ENCODE results near the gene ADAM10. TPM values are rescaled to one million over a fixed set of nuclear protein-coding genes. Genes with fewer than 3 reads are reported as not detected.
A peak's percentile ranks its signal among the peaks of the same experiment; 100 is the strongest.

ADAM10 gene
- total and polyA plus RNA-seq, 5 experiments from 2014 or later, result 96.4 to 150 (median 108) TPM

DNA sequence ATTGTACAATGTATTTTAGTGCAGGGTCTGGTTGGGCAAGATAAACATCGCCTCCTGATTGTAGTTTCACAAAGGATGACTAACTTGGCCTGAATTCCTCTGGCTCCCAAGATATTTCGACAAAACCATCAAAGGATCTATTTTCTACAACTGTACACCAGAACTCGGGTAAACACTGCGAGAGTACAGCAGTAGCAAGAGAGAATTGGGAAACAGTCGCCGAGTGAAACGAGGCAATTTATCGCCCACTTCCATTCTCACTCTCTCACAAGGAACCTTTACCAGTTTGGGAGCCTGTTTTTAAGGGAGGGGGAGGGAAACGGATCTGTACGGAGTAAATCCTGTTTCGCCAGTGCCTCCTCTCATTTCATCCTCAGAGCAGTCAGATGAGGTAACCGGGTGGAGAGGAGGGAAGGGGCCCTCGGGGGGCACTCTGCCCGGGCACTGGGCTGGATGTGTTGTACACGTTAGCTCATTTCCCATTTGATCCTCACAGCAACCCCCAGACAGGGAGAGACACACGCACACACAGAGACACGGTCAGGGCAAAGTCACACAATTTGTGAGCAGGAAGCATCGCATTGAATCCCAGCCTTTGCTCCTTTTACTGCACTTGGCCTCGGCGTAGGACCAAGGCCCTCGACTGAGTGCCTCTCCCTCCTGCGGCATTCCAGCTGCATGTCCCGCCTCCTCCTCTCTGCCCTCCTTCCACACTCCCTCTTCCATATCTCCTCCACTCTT, 197.6 kb downstream of the ADAM10 start:
- H3K27me3 Mint-ChIP-seq, result peaks cover 0 to 1% (median 0%) of the 10 kb centered on the region in 5 donors
- no peaks in the 10 kb centered on the region for H3K9me3 Mint-ChIP-seq
- H3K4me3 Mint-ChIP-seq, result peak overlapping the region in 6 of 10 donors; percentile 22 to 73 (median 50)
- H3K4me1 Mint-ChIP-seq, result peaks cover 9 to 25% (median 17%) of the 10 kb centered on the region in 4 donors
- peak in 1 of 10 donors; percentile 10 for DNase-seq
- peak overlapping the region in 8 of 10 donors; percentile 29 to 91 (median 56) for H3K27ac Mint-ChIP-seq
- POLR2A ChIA-PET, result no interaction called here
- H3K36me3 Mint-ChIP-seq, result peaks cover 0 to 2% (median 0%) of the 10 kb centered on the region in 3 donors
- ATAC-seq, result no peak

GRCh38 chr15:58551084-58551763, 198.3 kb downstream of the ADAM10 start:
- DNase-seq (peak in 1 of 10 donors; percentile 20), ATAC-seq (peak; percentile 27 to 46)
- Mint-ChIP-seq H3K4me3 (peak overlapping the region in 6 of 10 donors; percentile 15 to 73 (median 50)), H3K27me3 (peaks cover 0 to 1% (median 0%) of the 10 kb centered on the region in 5 donors), H3K4me1 (peaks cover 9 to 28% (median 18%) of the 10 kb centered on the region in 4 donors), H3K27ac (peak overlapping the region in 7 of 10 donors; percentile 35 to 91 (median 58)), H3K36me3 (peaks cover 0 to 2% (median 0%) of the 10 kb centered on the region in 3 donors), H3K9me3 (no peaks in the 10 kb centered on the region)
- POLR2A ChIA-PET, result no interaction called here

- POLR2A ChIA-PET, result no interaction called here
- no peak overlapping the region for H3K4me3 Mint-ChIP-seq
- H3K4me1 Mint-ChIP-seq, result peaks cover 13 to 41% (median 19%) of the 10 kb centered on the region in 4 donors
- DNase-seq, result no peak
- no peak for ATAC-seq
- peaks cover 0 to 1% (median 0%) of the 10 kb centered on the region in 5 donors for H3K27me3 Mint-ChIP-seq
- H3K9me3 Mint-ChIP-seq, result no peaks in the 10 kb centered on the region
- H3K36me3 Mint-ChIP-seq, result peaks cover 0 to 2% (median 0%) of the 10 kb centered on the region in 3 donors
- H3K27ac Mint-ChIP-seq, result no peak overlapping the region
Observed at GRCh38 chr15:58549785-58550074, 199.8 kb downstream of the ADAM10 start.

DNA sequence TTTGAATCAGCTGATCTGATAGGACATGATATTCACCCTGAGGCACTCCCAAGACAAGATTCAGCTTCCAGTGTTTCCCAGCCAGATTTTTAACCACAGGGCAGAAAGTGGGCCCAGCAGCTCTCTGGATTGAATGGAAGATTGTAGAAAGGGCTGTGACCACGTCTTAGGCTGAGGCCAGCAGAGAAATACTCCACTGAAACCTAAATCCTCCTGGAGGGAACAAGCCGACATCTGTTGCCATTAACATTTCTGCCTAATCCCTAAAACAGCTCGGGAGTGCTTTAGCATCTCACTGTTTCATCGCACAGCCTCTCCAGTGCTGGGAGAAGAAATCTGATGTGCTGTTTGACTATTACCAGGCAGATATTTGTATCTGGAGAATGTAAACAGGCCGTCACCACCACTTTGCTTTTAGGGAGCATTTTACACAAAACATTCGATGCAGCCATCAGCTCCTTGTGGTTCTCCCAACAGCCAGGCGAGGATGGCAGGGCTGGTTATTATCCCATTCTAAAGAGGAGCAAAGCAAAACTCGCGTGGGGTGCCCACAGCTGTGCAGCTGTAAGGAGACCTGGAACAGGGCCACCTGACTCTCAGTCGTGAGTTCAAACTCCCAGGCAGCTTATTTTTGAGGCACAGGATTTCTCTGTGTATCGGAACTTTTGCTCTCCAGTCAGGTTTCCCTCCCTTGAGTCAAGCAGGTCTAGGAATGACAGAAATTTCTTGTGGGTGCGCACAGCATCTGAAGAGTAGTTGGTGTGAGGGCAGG, 200.3 kb downstream of the ADAM10 start:
- Mint-ChIP-seq H3K4me1 (peaks cover 13 to 43% (median 19%) of the 10 kb centered on the region in 4 donors), H3K27me3 (peaks cover 0 to 1% (median 0%) of the 10 kb centered on the region in 5 donors), H3K36me3 (peaks cover 0 to 2% (median 0%) of the 10 kb centered on the region in 3 donors), H3K4me3 (no peak overlapping the region), H3K27ac (peak overlapping the region in 3 of 10 donors; percentile 6 to 47 (median 29)), H3K9me3 (no peaks in the 10 kb centered on the region)
- DNase-seq, result no peak
- ATAC-seq, result no peak
- POLR2A ChIA-PET, result no interaction called here

DNA sequence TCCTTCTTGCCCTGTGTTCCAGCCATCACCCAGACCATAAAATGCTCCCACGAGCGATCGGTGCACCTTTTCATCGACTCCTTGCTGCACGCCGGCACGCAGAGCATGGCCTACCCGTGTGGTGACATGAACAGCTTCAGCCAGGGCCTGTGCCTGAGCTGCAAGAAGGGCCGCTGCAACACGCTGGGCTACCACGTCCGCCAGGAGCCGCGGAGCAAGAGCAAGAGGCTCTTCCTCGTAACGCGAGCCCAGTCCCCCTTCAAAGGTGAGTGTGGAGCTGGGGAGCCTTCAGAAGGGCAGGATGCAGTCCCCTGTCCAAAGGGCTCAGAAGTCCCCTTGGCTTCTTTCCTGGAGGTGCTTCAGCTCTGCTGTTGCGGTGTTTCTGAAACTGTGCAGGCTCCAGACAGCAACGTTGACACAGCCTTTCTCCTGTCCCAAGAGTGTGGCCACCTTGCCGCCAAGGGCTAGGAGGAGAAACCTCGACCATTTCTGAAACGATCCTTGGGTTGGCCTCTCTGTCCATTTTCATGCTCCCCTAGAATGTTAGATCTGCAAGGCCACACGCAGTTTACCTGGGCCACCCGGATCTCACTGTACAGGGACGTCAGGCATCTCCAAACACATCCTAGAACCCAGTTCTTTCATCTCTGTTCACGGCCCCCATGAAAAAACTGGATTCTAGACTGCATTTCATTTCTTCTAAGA, 201.0 kb downstream of the ADAM10 start:
- ATAC-seq (no peak), DNase-seq (peak in 1 of 10 donors; percentile 6)
- Mint-ChIP-seq H3K27ac (peak overlapping the region in 3 of 10 donors; percentile 6 to 47 (median 14)), H3K9me3 (no peaks in the 10 kb centered on the region), H3K27me3 (peaks cover 0 to 1% (median 0%) of the 10 kb centered on the region in 5 donors), H3K36me3 (peaks cover 0 to 3% (median 0%) of the 10 kb centered on the region in 3 donors), H3K4me3 (no peak overlapping the region), H3K4me1 (peaks cover 14 to 41% (median 18%) of the 10 kb centered on the region in 4 donors)
- POLR2A ChIA-PET, result no interaction called here

DNA sequence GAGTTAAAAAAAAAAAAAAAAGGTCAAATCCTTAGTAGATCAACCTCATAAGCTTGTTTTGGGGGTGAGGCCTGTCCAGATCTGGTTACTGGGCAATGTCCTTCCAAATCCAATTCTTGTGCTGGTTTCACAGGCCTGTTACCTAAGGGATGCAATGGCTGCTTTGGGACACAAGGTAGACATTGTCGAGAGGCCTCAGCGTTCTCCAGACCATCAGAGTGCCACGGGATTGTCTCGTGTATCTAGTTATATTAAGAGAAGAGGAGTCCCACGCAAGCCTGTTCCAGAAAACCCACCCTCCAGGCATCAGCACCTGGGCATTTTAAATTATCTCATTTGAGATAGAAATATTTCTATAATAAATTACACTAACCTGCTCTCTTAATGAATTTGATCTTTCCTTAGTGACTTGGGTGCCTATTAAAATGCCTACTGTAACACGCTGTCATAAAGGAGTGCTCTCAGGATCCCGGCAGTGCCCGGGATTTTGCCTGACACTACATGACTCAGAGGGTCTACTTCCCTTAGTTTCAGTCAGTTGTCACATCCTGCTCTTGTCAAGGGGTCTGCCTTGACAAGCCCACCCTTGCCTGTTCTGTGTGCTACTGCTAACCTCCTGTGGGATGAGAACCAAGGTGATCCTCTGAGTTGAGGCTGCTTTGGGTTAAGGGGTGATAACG, 201.7 kb downstream of the ADAM10 start:
- Mint-ChIP-seq H3K4me1 (peaks cover 14 to 43% (median 19%) of the 10 kb centered on the region in 4 donors), H3K9me3 (no peaks in the 10 kb centered on the region), H3K4me3 (no peak overlapping the region), H3K36me3 (peaks cover 0 to 5% (median 0%) of the 10 kb centered on the region in 3 donors), H3K27ac (peak overlapping the region in 1 of 10 donors; percentile 14), H3K27me3 (peaks cover 0 to 1% (median 0%) of the 10 kb centered on the region in 5 donors)
- no peak for ATAC-seq
- POLR2A ChIA-PET, result no interaction called here
- no peak for DNase-seq

DNA sequence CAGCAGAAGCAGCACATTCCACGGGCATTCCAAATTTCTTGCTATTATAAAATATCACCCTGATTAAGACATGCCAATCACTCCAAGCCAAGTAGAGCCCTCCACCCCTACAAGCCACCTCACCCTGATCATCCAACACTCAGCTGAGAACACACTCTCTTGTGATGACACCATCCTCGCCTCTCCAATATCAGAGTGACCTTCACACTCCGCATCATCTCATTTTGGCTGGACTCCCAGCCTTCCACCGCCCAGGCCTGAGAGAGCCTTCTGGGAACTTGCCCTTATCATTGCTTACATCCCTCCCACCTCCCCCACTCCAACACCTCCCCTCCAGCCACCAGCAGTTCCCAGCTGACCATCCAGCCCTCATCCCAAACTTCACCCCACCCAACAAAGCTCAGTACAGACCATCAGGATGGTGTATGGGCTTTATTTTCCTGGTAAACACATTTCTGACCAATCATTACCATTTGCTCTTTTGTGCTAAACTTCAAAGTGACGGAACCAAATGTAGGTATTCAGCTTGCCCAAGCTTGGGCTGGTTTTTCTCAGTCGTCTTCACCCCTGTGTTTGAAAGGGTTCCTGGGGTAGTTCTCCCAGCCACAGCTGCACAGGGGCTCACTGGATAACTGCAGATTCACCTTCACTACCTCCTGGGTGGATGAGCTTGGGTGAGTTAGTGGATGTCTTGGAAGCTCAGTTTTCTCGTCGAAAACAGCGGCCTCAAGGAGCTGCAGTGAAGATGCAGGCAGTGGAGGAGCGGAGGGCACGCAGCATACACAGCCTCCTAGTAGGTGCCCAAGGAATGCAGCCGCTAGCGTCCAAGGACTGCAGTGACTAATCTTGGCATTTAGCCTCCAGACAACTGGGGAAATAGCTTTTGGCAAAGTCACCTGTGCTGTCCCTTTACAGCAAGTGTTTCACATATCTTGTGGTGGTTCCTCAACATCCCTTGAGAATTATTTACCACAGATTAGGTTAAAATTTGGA, 202.6 kb downstream of the ADAM10 start:
- Mint-ChIP-seq H3K9me3 (no peaks in the 10 kb centered on the region), H3K36me3 (peaks cover 0 to 5% (median 0%) of the 10 kb centered on the region in 3 donors), H3K27ac (peak overlapping the region in 1 of 10 donors; percentile 62), H3K4me1 (peaks cover 10 to 38% (median 16%) of the 10 kb centered on the region in 4 donors), H3K4me3 (peak overlapping the region in 2 of 10 donors; percentile 4 to 48), H3K27me3 (no peaks in the 10 kb centered on the region)
- POLR2A ChIA-PET, result no interaction called here
- ATAC-seq (no peak), DNase-seq (no peak)

DNA sequence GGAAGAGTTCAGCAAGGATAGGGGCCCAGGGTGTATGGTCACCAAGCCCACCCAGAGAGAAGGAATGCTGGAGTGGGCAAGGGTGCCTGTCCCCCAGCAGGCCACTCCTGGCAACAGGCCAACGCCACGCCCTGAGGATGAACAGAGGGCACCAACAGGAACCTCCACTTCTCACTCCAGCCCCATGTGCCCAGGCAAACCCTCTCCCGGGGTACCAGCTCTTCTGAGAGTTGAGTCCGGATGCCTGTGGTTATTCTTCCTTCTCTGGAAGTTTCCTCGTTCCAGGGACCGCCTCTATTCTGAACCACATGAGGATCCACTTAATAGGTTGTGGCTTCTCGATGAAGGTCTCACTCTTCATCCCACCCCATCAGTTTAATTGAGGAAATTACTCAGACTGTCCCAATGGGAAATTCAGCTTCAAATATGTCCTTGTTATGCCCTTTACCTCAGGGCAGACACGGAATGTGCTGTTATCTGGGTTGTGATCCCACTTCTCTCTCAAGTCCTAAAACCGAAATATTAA, 203.4 kb downstream of the ADAM10 start:
- H3K27me3 Mint-ChIP-seq, result no peaks in the 10 kb centered on the region
- POLR2A ChIA-PET, result interaction anchor here (0.6 kb wide), 1 partner anchor 93 kb away, joined by 3 read pairs; no protein-coding TSS in a partner anchor
- peaks cover 0 to 5% (median 0%) of the 10 kb centered on the region in 3 donors for H3K36me3 Mint-ChIP-seq
- ATAC-seq, result no peak
- no peak overlapping the region for H3K27ac Mint-ChIP-seq
- H3K9me3 Mint-ChIP-seq, result no peaks in the 10 kb centered on the region
- no peak overlapping the region for H3K4me3 Mint-ChIP-seq
- DNase-seq, result peak in 1 of 10 donors; percentile 11
- peaks cover 2 to 30% (median 11%) of the 10 kb centered on the region in 4 donors for H3K4me1 Mint-ChIP-seq

- ATAC-seq, result peak in 1 of 2 donors; percentile 35
- POLR2A ChIA-PET, result interaction anchor here (0.6 kb wide), 1 partner anchor 92 kb away, joined by 3 read pairs; no protein-coding TSS in a partner anchor
- H3K36me3 Mint-ChIP-seq, result peaks cover 0 to 5% (median 0%) of the 10 kb centered on the region in 3 donors
- no peaks in the 10 kb centered on the region for H3K9me3 Mint-ChIP-seq
- H3K27ac Mint-ChIP-seq, result peak overlapping the region in 9 of 10 donors; percentile 21 to 89 (median 59)
- peaks cover 0 to 26% (median 9%) of the 10 kb centered on the region in 4 donors for H3K4me1 Mint-ChIP-seq
- DNase-seq, result peak in 1 of 10 donors; percentile 6
- peak overlapping the region in 3 of 10 donors; percentile 16 to 57 (median 17) for H3K4me3 Mint-ChIP-seq
- no peaks in the 10 kb centered on the region for H3K27me3 Mint-ChIP-seq
Observed at GRCh38 chr15:58545307-58546065, 204.0 kb downstream of the ADAM10 start.

DNA sequence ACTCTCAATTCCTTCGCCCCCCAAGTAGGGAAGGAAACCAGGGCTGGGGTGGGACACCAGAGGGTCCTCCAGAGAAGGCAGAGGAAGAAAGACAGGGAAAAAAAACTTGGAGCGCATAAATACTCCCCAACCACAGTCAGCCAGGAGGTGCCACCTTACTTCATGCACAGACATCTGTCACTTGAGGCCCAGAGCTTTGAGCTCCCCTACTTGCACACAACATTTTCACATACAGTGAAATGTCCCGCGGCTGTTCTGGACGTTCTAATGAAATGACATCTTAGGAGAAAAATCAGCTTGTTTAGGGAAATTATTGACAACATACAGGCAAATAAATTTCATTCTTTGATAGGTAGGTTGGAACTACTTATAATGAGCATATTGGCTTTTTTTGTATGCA, 204.8 kb downstream of the ADAM10 start:
- ATAC-seq (no peak), DNase-seq (no peak)
- POLR2A ChIA-PET, result interaction anchor here (0.5 kb wide), 1 partner anchor 26 kb away, joined by 3 read pairs; no protein-coding TSS in a partner anchor
- Mint-ChIP-seq H3K36me3 (peaks cover 0 to 5% (median 0%) of the 10 kb centered on the region in 3 donors), H3K4me1 (peaks cover 0 to 24% (median 9%) of the 10 kb centered on the region in 4 donors), H3K9me3 (no peaks in the 10 kb centered on the region), H3K27ac (peak overlapping the region in 2 of 10 donors; percentile 48 to 89), H3K27me3 (no peaks in the 10 kb centered on the region), H3K4me3 (no peak overlapping the region)

Data from naive thymus-derived CD8-positive, alpha-beta T cell (primary cell).